BJ (cell line): ENCODE measurements around the gene PTPRG. TPM values are rescaled to one million over a fixed set of nuclear protein-coding genes. Genes with fewer than 3 reads are reported as not detected.

Experiments used
- CTCF ChIA-PET: fragments of 350-600 bp; formaldehyde crosslinking; extraction: SDS; loops from one replicate; lab custom pipeline; 2021; ENCODE audit warnings: antibody characterized with exemption, inconsistent platforms; lab: Yijun Ruan, JAX
- POLR2A ChIA-PET: fragments of 300-600 bp; sonication (Branson Sonifier 250); formaldehyde crosslinking; extraction: SDS; loops from one replicate; lab custom pipeline; 2021; ENCODE audit warnings: antibody characterized with exemption; lab: Charles Lee
- DNase-seq: peaks from one replicate; pipeline ENCODE4 v3.0.0-alpha.2; 2011; ENCODE audit warnings: low read depth
- H3K27me3 ChIP-seq: 2 replicates; pipeline ENCODE4 v1.6.0; 2011; ENCODE audit warnings: low read length; ENCODE audit not compliant: control insufficient read depth, insufficient read depth
- H3K36me3 ChIP-seq: 2 replicates; pipeline ENCODE4 v1.5.1; 2011; ENCODE audit warnings: low read length; ENCODE audit not compliant: control insufficient read depth, insufficient read depth
- H3K4me3 ChIP-seq: 2 replicates; pipeline ENCODE4 v1.5.1; 2011; ENCODE audit warnings: low read depth, mild to moderate bottlenecking, control low read depth, low read length
- CTCF ChIP-seq: IDR thresholded peaks from 2 replicates; pipeline ENCODE4 v1.5.1; 2011; ENCODE audit warnings: low read depth, mild to moderate bottlenecking, control low read depth, inconsistent platforms, low read length, moderate library complexity; ENCODE audit not compliant: insufficient read depth
- polyA plus RNA-seq: library from polyadenylated mRNA; depleted of rRNA; stranded (reverse); fragments of >200 nt; gene quantifications from 2 replicates; pipeline ENCODE4 v1.2.3, GENCODE V29; 2011

Gene PTPRG
- polyA plus RNA-seq, 1 experiment: 20.8 TPM

- no peaks in the 10 kb centered on the region for H3K36me3 ChIP-seq
- H3K4me3 ChIP-seq: no peak overlapping the region
- no peak for DNase-seq
- TF ChIP-seq CTCF: no peak
- POLR2A ChIA-PET: interaction anchor here (1.0 kb wide), 1 partner anchor 22 kb away, joined by 4 read pairs; no protein-coding TSS in a partner anchor
- CTCF ChIA-PET: interaction anchor here (0.8 to 2.2 kb wide), 3 partner anchors 12 to 20 kb away, joined by 3 to 8 read pairs (median 4); no protein-coding TSS in a partner anchor
- H3K27me3 ChIP-seq: no peaks in the 10 kb centered on the region
Observed at GRCh38 chr3:61583890-61584875, 22.8 kb downstream of the PTPRG start.

GRCh38 chr3:61589856-61590255, 28.5 kb downstream of the PTPRG start:
- CTCF ChIA-PET: interaction anchor here (1.2 kb wide), 1 partner anchor 16 kb away, joined by 3 read pairs; no protein-coding TSS in a partner anchor
- DNase-seq: no peak
- no peak overlapping the region for H3K4me3 ChIP-seq
- no peak for TF ChIP-seq CTCF
- POLR2A ChIA-PET: no interaction called here
- H3K36me3 ChIP-seq: no peaks in the 10 kb centered on the region
- no peaks in the 10 kb centered on the region for H3K27me3 ChIP-seq

GRCh38 chr3:61591300-61591699, 29.9 kb downstream of the PTPRG start:
- no peak overlapping the region for H3K4me3 ChIP-seq
- TF ChIP-seq CTCF: no peak
- no peak for DNase-seq
- H3K27me3 ChIP-seq: no peaks in the 10 kb centered on the region
- ChIA-PET POLR2A (no interaction called here), CTCF (interaction anchor here (1.8 kb wide), 1 partner anchor 597 kb away, joined by 5 read pairs; no protein-coding TSS in a partner anchor)
- H3K36me3 ChIP-seq: no peaks in the 10 kb centered on the region

GRCh38 chr3:61593446-61594029, 32.2 kb downstream of the PTPRG start:
- TF ChIP-seq CTCF: no peak
- CTCF ChIA-PET: interaction anchor here (0.9 kb wide), 1 partner anchor 10 kb away, joined by 4 read pairs; no protein-coding TSS in a partner anchor
- no peaks in the 10 kb centered on the region for H3K27me3 ChIP-seq
- no peak overlapping the region for H3K4me3 ChIP-seq
- POLR2A ChIA-PET: no interaction called here
- DNase-seq: no peak
- H3K36me3 ChIP-seq: no peaks in the 10 kb centered on the region
